NCI-H2227 (cell line): ENCODE measurements around the gene TMEM245.

Source experiments
- DNase-seq: peaks from one replicate; lab custom pipeline; 2025; ENCODE audit not compliant: unreplicated experiment; lab: John Stamatoyannopoulos, UW

TMEM245 gene

DNA sequence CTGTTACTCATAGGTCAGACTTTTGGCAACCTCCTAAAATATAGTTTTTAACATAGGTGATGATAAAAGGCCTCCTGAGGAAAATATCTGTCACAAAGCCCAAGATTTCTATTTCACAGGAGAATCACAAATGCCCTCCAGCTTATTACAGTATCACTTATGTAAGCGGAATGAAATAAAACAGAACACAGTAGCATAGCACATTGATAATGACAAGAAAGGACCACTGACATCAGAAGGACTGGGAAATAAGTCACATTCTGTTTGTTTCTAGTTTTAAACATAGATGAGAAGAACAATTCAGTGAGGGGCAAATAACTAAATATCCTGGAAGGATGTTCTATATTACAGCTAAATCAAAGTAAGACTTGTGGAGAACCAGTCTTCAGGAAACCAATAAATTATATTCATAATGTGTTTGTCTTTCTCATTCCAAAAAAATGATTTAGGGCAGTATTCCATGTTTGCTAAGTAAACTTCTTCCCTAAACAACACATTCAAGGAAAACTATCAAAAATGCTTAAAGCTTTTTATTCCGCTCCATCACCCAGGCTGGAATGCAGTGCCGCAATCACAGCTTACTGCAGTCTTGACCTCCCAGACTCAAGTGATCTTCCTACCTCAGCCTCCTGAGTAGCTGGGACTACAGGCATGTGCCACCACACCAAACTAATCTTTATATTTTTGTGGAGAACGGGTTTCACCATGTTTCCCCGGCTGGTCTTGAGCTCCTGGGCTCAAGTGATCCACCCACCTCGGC is 85.6 kb downstream of the TMEM245 start:
- no peak for DNase-seq

DNA sequence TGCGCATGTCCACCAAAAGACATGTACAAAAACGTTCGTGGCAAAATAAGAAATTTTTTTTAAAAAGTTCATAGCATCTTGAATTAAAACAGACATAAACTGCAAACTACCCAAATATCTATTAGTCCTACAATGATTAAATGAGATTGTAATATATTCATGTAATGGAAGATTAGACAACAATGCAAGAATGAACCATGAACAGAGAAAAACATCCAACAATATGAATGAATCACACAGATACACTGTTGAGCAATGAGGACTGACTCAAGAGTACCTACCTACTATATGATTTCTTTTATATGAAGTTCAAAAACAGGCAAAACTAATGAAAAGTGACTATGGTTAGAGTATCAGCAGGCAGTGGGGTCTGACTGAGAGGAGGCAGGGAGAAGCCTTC is 88.5 kb downstream of the TMEM245 start:
- no peak for DNase-seq

DNA sequence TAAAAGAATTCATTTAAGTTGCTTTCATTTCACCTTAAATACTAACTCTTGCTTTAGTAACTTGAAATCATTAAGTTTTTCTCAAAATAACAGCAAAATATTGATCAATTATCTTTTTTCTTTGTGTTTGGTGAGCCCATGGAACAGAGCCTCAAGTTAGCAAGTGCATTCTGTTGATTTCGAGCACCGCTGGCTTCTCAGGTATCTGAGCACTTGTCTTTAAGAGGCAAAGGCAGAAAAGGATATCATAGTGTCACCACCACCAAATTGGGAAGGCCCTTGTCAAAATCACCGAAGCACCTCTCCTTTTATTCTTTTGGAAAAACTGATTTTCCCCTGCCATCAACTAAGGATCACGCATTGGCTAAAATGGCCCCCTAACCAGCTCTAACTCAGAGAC is 89.3 kb downstream of the TMEM245 start:
- DNase-seq, result no peak

DNA sequence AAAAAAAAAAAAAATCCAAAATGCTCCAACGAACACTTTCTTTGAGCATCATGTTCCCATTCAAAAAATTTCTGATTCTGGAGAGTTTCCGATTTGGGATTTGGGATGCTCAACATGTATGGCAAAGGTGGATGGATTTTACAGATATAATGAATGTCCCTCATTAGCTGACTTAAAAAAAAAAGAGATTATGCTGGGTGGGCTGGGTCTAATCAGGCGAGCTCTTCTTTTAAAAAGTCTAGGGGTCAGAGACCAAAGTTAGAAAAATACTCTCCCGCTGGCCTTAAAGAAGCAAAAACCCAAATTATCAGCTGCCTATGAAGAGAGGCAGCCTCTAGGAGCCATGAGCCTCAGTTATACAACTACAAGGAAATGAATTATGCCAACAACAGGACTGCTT is 91.3 kb downstream of the TMEM245 start:
- DNase-seq, result no peak

DNA sequence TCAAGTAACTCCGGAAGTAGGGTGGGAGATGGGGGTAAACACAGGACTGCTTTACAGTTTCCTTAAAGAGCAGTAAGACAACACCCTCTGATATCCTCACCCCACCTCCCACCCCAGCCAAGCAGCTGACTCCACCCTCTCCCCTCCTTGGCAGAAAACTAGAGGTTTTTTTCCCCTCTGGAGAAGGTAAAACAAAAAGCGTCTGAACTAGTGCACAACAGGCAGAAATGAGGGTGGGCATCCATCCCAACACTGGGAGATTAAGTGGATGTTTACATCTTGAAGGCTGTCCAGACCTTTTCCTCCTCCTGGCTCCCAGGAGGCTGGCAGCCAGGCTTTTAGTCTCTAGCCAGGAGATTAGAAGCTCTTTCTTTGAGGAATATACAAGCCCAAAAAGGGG is 92.6 kb downstream of the TMEM245 start:
- DNase-seq, result no peak

DNA sequence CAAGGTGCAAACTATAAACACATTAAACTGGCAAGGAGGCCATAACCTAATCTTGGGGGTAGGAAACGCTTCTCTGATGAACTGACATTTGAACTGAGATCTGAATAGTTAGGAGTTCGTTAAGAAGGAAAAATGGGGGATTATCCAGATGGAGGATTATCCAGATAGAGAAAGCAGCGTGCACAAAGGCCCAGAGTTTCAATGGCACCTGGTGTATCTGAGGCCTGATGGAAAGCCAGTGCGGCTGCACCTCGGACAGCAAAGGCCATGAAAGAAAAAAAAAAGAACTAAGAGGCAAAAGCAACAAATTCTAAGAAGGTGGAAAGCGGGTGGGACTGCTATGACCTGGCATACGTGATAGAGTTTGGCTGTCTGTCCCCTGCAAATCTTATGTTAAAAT is 93.4 kb downstream of the TMEM245 start:
- DNase-seq, result no peak

DNA sequence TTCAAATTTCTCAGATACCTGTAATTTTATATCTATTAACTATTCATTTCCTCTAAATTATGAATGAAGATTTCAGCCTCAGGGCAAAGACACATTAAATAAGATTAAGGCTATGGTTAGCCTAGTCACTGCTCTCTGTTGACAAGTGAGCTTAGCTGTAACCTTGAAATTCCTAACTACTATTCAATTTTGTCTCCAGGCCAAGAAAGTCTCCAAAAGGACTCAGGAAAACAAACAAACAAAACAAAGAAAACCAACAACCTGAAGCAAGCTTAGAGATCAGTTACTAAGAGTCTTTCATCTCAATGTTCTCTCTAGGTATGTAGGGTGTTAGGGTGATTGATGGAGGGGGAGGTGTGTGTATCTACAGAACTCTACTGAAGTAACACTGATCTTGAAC is 96.9 kb downstream of the TMEM245 start:
- DNase-seq, result no peak

DNA sequence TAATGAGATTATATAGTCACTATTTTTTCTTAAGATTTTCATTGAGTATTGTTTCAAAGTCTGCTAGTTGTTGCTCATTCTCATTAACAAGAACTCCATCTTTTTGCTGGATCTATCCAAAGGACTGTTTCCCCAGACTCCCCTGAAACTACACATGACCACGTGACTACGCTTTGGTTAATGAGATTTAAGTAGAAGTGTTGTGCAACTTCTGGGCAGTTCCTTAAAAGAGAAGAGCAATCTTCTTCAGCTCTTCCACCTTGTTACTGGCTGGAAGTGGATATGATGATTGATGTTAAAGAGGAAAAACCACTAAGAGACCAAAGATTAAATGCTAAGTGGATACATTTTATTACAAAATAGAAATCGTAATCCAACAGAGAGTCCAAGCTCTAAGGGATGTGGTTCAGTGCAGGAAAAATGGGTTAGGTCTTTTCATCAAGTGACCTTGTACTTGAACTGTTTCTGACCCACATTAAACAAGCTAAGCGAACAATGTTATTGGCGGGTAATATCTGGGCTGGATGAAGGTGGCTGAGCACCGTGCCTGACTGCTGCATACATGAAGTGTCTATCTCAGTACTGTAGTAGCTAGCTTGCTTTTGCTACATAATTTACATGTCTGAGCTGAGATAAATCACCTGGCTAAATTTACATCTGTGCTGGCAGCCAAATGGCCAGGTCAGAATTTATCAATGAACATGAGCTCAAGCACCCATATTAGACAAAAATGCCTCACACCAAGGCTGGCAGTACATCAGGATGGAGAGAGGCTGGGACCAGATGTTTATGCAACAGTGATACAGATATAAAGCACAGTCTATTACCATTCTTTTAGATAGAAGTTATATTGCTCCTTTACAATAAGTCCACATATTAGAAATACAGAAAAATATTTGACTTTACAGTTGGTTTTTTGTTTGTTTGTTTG is 98.9 kb downstream of the TMEM245 start:
- no peak for DNase-seq

DNA sequence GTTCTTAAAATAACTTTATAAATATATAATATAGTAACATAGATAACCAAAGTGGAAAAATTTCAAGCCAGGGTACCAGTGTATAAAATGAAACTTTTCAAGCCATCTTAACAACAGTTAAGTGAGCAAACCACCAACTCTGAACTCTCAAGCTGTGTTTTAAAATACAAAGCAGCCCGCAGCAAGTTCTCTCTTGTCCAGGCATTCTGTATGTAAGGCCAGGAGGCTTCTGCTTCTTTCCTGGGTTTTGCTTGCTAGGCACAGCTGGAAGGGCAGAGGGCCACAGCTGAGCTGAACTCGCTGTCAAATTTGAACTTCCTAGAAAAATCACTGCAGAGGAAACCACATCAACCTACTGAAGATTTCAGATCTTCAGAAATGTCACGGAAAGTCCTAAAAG is 99.6 kb downstream of the TMEM245 start:
- no peak for DNase-seq

DNA sequence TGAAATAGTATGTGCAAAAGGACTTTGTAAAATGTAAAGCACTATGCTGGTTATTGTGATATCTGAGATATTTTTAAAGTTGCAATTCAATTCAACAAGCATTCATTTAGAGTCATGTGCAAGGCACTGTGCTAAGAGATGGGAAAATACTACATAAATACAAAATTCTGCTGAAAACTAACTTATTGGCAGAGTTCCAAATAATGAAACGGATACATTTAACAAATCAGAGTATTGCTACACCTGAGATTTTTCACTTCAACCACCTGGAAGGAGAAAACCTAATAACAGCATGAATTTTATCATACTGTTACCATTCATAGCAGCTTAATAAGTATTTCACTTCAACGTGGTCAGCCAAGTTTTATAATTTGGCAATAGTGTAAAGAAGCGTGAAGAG is 100.3 kb downstream of the TMEM245 start:
- no peak for DNase-seq

DNA sequence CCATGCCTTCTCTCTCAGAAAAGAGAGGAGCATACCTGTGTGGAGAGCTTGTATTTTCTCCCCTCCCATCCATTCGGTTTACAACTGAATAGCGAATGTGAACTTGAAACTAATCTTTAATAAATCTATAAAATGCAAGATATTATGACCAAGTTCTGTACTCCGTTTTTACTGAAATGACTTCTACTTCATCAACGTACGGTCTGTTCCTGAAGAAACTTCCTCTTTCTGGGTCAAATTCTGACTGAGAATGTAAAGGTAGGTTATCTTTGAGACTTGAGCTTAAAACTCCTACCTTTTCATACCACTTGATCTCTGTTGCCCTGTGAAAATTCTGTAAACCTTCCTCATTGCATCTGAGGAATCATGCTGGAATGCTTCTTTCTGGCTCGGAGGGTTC is 102.3 kb downstream of the TMEM245 start:
- DNase-seq, result no peak

DNA sequence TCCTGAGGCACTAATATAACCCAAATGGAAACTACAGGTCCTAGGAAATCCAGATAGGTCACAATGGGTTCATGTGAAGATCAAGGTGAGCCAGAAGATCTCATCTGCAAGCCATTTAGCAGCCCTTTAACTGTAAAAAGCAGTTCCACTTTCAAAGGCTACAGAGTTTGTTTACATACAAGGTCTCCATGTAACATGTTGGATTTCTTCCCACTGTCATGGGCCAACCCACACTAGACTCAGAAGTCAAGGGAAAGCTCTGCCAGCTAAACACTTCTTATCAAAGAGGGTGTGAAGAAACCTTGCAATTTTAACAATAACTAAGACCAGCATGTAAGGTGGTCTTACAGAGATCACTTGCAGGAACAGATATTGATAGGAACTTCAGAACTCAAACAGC is 102.7 kb downstream of the TMEM245 start:
- DNase-seq, result no peak

DNA sequence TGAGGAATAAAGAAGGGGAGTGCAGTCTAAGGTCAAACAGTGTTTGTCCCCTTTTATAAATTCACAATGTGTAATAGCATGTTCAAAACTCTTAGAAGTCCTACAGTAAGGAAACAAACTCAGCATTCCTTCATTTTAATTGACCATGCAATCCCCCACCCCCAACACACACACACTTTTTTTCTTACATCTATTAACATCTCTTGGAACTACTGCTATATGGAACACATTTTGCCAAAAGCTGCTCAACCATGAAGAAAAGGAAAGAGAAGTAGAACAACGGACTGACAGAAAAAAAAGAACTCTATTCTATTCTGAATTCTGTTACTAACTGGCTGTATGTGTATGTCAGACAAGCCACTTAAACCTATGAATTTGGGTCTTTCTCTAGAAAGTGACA is 103.6 kb downstream of the TMEM245 start:
- DNase-seq, result no peak

DNA sequence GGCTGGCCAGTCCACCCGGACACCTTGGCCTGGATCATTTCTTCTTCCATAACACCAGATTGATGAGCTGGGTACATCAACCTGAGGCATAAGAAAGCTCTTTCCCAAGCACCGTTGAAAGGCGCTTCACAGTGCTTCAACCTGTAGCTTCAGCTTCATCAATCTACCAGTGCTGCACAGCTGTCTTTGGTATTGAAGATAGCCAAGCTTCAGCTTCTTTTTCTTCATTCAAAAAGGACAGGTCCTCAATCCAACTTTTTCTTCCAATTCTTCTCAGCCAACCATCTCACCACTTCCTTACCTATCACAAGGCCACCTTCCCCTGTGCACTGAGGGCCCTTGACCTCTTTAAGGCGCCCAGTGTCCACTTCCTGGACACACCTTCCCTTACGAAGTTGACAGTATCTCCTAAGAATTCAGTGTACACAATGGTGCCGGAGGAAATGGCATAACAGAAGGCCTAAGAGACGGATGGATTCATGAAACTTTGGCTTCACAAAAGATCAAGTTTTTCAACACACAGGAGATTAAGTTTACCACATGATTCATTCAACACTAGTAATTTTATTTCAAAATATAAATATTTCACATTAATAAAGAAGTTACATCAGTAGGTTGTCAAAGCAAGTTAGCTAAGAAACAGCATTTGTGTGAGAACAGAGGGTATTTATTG is 105.0 kb downstream of the TMEM245 start:
- no peak for DNase-seq

DNA sequence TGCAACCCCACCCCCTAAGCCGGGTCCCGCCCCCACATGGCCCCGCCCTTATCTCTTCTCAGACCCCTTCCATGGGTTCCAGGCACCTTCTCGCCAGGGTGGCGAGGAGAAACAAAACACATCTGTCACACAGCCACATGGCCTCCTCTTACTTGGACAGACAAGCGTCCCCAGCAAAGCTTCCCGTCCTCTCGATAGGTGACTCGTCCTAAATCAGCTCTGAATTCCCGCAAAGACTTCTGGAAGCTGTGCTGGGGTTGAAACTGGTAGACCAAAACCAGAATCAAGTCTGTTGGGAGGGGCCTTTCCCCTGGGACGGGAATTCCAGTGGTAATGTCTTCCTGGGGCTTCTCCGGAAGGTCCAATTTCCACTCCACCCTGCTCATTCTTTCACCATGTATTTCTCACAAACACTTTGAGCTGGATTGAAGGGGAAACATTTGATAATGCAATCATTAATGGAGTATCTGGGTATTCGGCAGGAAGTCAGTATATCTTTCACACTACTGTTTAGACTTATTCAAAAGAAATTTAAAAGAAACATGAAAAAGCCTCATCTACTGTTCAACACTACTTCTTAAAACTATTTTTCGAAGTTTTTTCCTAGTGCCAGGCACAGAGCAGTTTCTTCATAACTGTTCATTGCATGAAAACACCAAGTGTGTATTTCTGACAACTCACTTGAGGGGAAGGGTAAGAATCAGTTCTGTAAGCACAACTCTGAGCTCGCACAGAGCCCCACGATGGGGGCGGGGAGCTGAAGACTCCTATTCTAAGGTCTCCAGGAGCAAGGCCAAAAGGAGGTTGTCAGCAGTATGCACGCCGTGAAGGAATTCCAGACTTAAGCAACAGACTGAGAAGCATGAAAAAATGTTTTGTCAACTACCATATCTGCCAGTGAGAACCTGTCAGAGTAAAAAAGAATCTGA is 105.8 kb downstream of the TMEM245 start:
- DNase-seq, result no peak

DNA sequence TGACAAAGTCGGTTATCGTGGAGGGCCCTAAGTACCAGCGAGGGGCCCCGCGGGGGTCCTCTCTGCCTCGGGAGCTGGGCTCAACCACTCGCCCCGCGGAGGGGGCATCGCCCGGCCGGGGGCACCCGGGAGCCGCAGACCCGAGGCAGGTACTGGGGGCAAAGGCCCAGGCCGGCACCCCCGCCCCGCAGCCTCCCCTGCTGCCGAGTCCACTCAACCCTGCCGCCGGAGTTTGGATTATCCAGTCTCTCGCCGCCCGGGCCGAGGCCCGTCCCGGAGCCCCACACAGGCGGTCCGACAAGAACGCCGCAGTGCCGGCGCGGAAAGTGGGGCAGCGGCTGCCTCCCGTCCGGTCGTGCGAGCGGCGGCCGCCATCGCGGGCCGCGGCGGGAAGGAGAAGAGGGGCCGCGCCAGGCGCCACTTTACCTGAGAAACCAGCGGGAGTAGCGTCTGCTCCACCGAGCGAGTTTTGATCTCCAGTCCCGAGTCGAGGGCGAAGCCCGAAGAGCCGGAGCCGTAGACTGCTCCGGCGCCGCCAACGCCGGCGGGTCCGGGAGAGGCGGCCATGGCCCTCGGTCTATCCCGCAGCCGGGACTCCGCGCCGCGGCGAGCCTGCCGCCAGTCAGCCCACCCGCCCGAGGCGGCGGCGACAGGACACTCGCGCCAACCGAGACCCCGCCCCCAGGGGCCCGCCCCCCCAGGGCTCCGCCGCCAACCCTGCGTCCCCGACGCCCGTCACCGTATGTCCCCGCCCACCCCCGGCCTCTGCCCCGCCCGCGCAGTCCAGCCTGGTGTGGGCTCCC is 106.7 kb downstream of the TMEM245 start, which contains the start of gene CTNNAL1:
TSS of gene CTNNAL1 (minus strand) at position 624 of the 803 bp plus-strand sequence. CDS start at position 567, 57 bp downstream.
- peak; percentile 89 for DNase-seq

DNA sequence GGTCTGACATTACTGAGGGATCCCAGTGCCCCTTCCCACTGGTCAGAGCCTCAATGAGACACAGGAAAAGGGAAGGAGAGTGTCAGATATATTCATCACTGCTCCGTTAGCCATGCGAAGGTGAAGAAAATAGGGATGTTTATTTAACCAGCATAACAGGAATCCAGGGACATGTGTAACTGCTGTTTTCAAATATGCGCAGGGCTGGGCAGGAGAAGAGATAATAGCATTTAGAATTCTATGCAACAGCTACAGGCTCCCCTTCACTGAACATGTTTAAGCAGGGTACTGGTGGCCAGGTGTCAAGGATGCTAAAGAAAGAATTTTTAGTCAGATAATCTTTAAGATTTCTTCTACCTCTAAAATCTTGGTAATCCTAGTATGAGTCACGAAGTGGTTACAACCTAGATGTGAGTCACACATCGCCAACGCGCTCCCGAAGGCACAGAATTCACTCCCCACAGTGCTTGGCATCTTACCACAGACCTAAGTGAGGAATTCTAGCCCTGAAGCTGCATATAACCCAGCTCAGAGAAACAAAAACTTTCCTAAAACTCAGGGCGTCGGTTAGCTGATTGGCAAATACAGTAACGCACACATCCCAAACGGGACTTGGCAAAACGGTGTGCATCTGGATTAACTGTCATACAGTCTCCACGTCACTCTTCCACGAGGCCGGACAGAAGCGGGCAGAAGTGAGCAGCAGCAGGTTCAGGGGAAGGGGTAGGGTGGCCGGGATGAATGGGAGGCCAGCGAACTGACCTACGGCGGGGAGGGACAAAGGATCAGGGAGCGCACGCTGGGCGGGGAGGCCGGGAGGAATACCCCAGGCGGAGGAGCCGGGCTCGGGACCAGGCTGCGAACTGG is 107.5 kb downstream of the TMEM245 start:
- DNase-seq, result peak; percentile 21

DNA sequence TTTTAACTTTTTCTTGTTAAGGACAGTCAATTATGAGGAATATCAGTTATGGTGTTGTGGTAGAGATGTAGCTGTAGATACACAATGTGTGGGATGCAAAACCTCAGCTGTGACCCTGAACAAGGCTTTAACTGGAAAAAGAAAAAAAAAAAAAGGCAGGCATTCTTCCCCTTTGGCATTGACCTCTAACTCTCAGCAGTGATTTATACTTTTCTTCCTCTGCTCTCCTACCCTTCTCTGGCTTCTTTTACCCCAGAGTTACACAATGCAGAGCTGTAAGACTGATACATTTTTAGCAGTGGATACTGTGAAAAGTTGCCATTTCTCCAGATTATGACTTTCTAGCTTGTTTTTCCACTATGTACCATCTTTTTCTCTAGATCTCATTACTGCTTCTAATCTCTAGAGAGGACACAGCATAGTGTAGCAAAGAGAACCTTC is 108.5 kb downstream of the TMEM245 start:
- DNase-seq, result no peak

DNA sequence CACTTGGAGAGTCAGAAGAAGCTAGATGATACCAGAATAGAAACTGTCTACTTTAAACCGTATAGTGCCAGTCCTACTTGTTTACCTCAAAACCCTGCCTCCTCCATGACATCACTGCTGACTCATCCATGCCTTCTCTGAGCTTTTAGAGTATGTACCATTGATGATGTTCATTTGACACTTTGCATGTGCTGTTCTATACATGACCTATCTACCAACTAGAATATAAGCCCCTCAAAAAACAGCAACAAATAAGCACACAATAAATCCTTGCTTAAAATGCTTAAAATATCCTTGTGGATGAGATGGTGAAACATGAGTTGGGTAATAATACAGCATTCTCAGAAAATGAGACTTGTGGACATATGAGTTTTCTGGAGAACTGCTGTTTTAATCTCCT is 109.0 kb downstream of the TMEM245 start:
- DNase-seq, result no peak
